Measurements from ENCODE around the gene TMEM255B.

TMEM255B gene

DNA sequence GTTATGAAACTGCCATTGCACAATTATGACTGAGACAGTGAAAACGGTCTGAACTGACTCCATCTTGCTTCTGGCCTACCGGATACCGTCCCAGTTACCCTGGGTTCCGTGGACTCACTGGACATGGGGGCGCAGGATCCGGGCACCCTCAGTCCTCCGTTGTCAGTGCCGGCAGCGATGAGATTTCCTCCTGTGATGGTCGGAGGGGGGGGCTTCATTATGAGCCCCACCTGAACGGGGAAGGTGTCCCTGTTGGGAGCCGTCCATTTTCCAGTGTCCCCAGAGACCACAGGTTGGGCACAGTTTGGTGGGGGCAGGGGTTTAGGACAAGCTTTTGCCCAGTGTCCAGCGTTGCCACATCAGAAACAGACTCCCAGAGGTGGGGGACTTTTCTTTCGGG is 23.4 kb downstream of the TMEM255B start:
- no peak overlapping the region for H3K27ac ChIP-seq
- no peak for TF ChIP-seq CTCF (conservative IDR thresholded peaks at IDR 0.05)
- TF ChIP-seq ZFX (IDR thresholded peaks at IDR 0.05): no peak

DNA sequence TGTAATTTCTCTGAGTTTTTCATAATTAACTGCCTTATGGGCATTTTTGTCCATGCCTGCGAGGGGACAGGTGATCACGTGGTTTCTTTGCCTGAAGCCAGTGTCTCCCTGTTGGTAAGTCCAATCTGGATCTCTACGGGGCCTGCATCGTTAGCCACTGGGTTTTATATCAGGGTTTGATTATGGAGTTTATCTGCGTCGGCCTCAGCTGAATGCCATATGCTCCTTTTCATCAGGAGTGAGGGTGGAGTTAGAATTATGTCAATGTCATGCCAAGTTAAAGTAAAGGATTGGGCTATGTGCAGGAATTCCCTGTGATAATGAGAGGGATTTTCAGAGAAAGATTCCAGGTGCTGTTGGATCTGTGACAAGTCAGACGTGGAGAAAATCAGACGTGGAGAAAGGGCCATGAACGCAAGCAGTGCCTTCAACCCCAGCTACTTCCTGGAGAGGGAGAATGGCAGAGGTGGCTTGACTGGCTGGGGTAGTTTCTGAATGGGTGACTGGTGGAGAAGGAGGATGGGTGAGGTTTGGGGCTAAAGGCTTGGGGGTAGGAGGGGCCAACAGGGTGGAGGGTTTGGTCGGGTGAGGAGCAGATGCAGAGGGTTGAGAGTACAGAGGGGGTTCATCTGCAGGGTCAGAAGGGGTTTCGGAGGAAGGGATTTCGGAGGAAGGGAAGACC is 24.3 kb downstream of the TMEM255B start:
- no peak overlapping the region for H3K27ac ChIP-seq
- TF ChIP-seq ZFX (IDR thresholded peaks at IDR 0.05) (no peak), CTCF (conservative IDR thresholded peaks at IDR 0.05) (no peak)

GRCh38 chr13:113783966-113784644 is 25.1 kb downstream of the TMEM255B start:
- no peak overlapping the region for H3K27ac ChIP-seq
- TF ChIP-seq ZFX (IDR thresholded peaks at IDR 0.05): no peak

GRCh38 chr13:113784645-113785024 is 25.6 kb downstream of the TMEM255B start:
- H3K27ac ChIP-seq: no peak overlapping the region
- TF ChIP-seq ZFX (IDR thresholded peaks at IDR 0.05): no peak
- TF ChIP-seq CTCF (conservative IDR thresholded peaks at IDR 0.05): no peak

DNA sequence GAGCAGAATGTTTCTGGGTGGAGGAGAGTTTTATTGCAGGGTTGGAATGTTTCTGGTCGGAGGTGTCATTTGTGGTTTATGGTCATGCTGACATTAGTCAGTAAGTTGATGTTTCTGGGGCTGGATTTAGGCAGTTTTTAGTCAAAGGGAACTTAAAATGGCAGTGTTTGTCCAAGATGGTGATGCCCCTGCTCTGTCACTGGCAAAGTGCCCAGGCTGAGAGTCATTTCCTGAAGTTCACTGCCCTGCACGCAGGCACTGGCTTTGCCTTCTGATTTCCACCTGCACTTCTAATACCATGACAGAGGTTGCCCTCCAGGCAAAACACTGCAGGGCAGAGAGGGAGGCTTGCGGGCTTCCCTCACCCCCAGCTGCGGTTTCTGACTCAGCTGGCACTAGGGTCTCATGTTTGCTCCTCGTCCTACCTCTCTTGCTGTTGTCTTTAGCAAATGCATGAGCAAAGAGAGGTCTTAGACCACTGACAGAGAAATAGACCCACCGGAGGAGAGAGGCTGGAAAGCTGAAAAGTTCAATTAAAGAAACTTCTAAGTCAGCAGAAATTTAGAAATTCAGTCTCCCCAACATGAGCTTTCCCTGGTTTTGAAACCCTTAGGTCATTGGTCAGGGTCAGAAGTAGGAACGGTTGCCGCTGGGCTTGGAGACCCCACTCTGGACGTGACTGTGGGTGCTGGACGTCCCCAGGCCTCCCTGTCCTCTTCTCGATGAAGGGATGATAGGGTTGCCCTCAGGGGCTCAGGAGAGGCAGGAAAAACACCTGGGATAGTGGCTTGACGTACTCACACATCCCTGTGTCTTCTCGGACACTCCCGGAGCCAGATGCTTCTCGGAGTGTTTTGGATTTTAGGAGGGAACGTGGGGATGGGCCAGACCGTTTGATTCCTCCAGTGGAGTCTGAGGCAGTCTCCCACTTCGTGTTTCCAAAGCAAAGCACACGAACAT is 26.3 kb downstream of the TMEM255B start:
- H3K27ac ChIP-seq: no peak overlapping the region
- TF ChIP-seq CTCF (conservative IDR thresholded peaks at IDR 0.05) (no peak), ZFX (IDR thresholded peaks at IDR 0.05) (no peak)

DNA sequence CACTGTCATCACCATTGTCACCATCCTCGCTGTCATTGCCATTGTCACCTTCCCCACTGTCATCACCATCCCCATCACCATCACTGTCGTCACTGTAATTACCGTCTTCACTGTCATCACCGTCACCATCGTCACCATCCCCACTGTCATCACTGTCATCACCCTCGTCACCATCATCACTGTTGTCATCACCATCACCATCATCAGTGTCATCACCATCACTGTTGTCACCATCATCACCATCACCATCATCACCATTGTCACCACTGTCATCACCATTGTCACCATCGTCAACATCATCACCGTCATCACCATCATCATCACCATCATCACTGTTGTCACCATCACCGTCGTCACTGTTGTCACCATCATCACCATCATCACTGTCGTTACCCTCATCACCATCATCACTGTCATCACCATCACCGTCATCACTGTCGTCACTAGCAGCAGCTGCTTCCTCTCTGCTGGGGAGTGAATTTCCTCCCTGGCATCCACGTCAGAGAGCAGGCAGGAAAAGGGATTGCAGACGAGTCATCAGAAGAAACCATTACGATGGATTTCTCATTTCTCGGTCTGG is 27.3 kb downstream of the TMEM255B start:
- H3K27ac ChIP-seq: no peak overlapping the region
- no peak for TF ChIP-seq ZFX (IDR thresholded peaks at IDR 0.05)
- TF ChIP-seq CTCF (conservative IDR thresholded peaks at IDR 0.05): no peak

- TF ChIP-seq CTCF (conservative IDR thresholded peaks at IDR 0.05): no peak
- no peak for TF ChIP-seq ZFX (IDR thresholded peaks at IDR 0.05)
- no peak overlapping the region for H3K27ac ChIP-seq
Observed at GRCh38 chr13:113787694-113788093, 28.7 kb downstream of the TMEM255B start.
